ENCODE measurements around the gene ATP5F1D. TPM values are rescaled to one million over a fixed set of nuclear protein-coding genes. Genes with fewer than 3 reads are reported as not detected.

ATP5F1D gene
- total and polyA plus RNA-seq, 2 of the 8 experiments (the other 6 are each of a cell fraction or from before 2014, with no cell fraction given), result 174 to 249 TPM

DNA sequence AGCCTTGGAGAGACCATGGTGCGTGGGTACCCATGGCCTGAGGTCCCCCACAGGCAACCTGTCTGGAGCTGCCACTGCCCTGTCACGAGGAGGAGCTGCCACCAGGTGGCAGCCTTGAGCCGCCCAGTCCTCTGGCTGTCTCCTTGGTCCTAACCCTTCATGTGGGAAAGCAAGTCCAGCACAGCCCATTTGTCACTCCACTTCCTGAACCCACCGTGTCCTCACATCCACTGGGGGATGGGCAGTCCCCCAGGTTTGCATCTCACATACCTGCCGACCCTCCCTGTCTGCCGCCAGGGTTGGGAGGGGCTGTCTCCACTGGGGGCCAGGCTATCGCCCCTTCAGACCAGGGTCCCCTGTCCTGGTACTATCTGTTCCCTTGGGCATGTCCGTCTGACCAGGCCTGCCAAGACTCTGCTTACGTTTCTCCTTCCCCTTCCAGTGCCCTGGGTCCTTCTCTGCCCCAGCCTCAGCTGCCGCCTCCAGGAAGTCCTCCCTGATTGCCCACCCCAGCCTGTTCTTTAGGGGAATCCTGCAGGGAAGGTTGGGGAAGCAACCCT, 38.3 kb downstream of the ATP5F1D start:
- H3K56ac ChIP-seq (replicated peaks; ENCODE audit: insufficient read length, low read depth, low read length), result no peak overlapping the region
- no peaks in the 10 kb centered on the region for H3K9me3 ChIP-seq (ENCODE audit: insufficient read depth in 2 of 2, low read depth in 1 of 2, low read length in 1 of 2)
- H4K5ac ChIP-seq (ENCODE audit: insufficient read length, low read depth, low read length), result no peak overlapping the region
- H3K14ac ChIP-seq (ENCODE audit: insufficient read length), result no peak overlapping the region
- H3K36me3 ChIP-seq (ENCODE audit: control insufficient read depth in 2 of 4, insufficient read depth in 4 of 4, low read length in 3 of 4), result peaks cover 0 to 6% (median under 1%) of the 10 kb centered on the region in 4 experiments; a peak in 2 of 8 replicates
- DNase-seq (ENCODE audit: low read depth in 1 of 2, low spot score in 2 of 2), result peak in 1 of 2 experiments; percentile 94
- peaks cover 0 to 15% (median 8%) of the 10 kb centered on the region in 4 experiments; a peak in 5 of 7 replicates for H3K4me1 ChIP-seq (replicated peaks in 1 of 4; ENCODE audit: control insufficient read depth in 3 of 4, insufficient read depth in 4 of 4, low read length in 3 of 4)
- CTCF ChIA-PET (ENCODE audit: partially characterized antibody), result interaction anchor here (0.6 to 4.0 kb wide), 32 partner anchors 11 to 515 kb away, joined by 3 to 14 read pairs (median 4); partner anchors contain the start of gene CIRBP
- peaks cover 7% of the 10 kb centered on the region; the same call in 1 of the 2 replicates for H3K23me2 ChIP-seq (ENCODE audit: low read depth, low read length)
- FAIRE-seq, result peak; percentile 28
- no peak overlapping the region for H2BK20ac ChIP-seq (ENCODE audit: low read length)
- no peak overlapping the region for H3K9ac ChIP-seq (replicated peaks in 1 of 4; ENCODE audit: extremely low read depth in 1 of 4, low read depth in 3 of 4, low read length in 3 of 4)
- peaks cover 0 to 10% (median 6%) of the 10 kb centered on the region in 4 experiments; a peak in 5 of 7 replicates for H3K27me3 ChIP-seq (replicated peaks in 1 of 4; ENCODE audit: control insufficient read depth in 3 of 4, extremely low read depth in 1 of 4, insufficient read depth in 3 of 4, low read length in 3 of 4)
- peaks cover 0 to 6% of the 10 kb centered on the region in 2 experiments; a peak in 1 of 4 replicates for H3K79me2 ChIP-seq (ENCODE audit: control insufficient read depth in 1 of 2, insufficient read depth in 2 of 2, low read length in 2 of 2)
- whole genome bisulfite sequencing, 2 experiments (ENCODE audit: extremely low coverage in 1 of 2, insufficient coverage in 1 of 2, insufficient read length in 1 of 2, insufficient replicate concordance in 2 of 2, low coverage in 1 of 2, low lambda C conversion rate in 2 of 2, missing lambda C conversion rate in 1 of 2), result 49% methylated on average over 9 of the region's 10 CpGs; no CpG with 5 or more reads in 1 of the 2 experiments
- no peak overlapping the region for H2BK5ac ChIP-seq (ENCODE audit: low read depth, low read length)
- no peak overlapping the region for H3K18ac ChIP-seq (ENCODE audit: extremely low read depth, low read length)
- no peak overlapping the region for H3K4me2 ChIP-seq (ENCODE audit: insufficient read depth in 1 of 2, low read depth in 2 of 2, low read length in 2 of 2)
- H4K8ac ChIP-seq (ENCODE audit: extremely low read depth, insufficient read depth, low read length), result no peak overlapping the region; the same call in none of the 2 replicates
- H3K27ac ChIP-seq (ENCODE audit: low read depth, low read length), result no peak overlapping the region
- H3K79me1 ChIP-seq (ENCODE audit: low read depth, low read length), result peaks cover 5% of the 10 kb centered on the region; the same call in 1 of the 2 replicates
- no peak overlapping the region for H2BK12ac ChIP-seq (ENCODE audit: low read depth, low read length)
- POLR2A ChIA-PET (ENCODE audit: partially characterized antibody), result interaction anchor here (0.6 to 11.4 kb wide), 7 partner anchors 9 to 315 kb away, joined by 3 to 331 read pairs (median 4); partner anchors contain the start of gene CIRBP
- no peak overlapping the region for H2BK15ac ChIP-seq (ENCODE audit: low read length)
- H2AK5ac ChIP-seq (ENCODE audit: low read depth, low read length), result no peak overlapping the region
- peaks cover 0 to 10% of the 10 kb centered on the region in 2 experiments for H4K20me1 ChIP-seq (replicated peaks in 1 of 2; ENCODE audit: control insufficient read depth in 1 of 2, insufficient read depth in 2 of 2, low read length in 2 of 2)
- H2AFZ ChIP-seq (ENCODE audit: low read length), result no peak overlapping the region
- no peak overlapping the region for H2BK120ac ChIP-seq (replicated peaks; ENCODE audit: low read depth, low read length)
- H3K4me3 ChIP-seq (ENCODE audit: extremely low read depth in 1 of 4, insufficient read depth in 2 of 4, low read depth in 3 of 4, low read length in 4 of 4), result no peak overlapping the region
- H3K23ac ChIP-seq (ENCODE audit: insufficient read length), result no peak overlapping the region
- H3K4ac ChIP-seq (replicated peaks; ENCODE audit: insufficient read length, low read depth, low read length), result no peak overlapping the region
- H4K91ac ChIP-seq (replicated peaks; ENCODE audit: insufficient read length, low read length), result peak overlapping the region; percentile 10
- no peak for TF ChIP-seq NRF1 (IDR thresholded peaks at IDR 0.05; ENCODE audit: low read depth, low read length)
- peak; percentile 43; the same call in 1 of the 2 replicates for TF ChIP-seq CREB1 (IDR thresholded peaks at IDR 0.05)
- no peak for TF ChIP-seq CEBPB (IDR thresholded peaks at IDR 0.05; ENCODE audit: low read depth, low read length)
- peak; percentile 70 for TF ChIP-seq BACH1 (IDR thresholded peaks at IDR 0.05; ENCODE audit: low read length)
- no peak for TF ChIP-seq KDM1A (IDR thresholded peaks at IDR 0.05; ENCODE audit: borderline replicate concordance, low read length)

All from H1 (cell line).